DMS53 treated with DMSO at 0.1 percent for 48 hours (cell line): ENCODE data around the gene ZNF738.

Experiments
- DNase-seq: peaks from one replicate; lab custom pipeline; 2025; ENCODE audit not compliant: unreplicated experiment; lab: John Stamatoyannopoulos, UW

Gene ZNF738

GRCh38 chr19:21422244-21422643 is 63.4 kb downstream of the ZNF738 start:
- DNase-seq: no peak

- no peak for DNase-seq
Measured at GRCh38 chr19:21423057-21424041, 64.5 kb downstream of the ZNF738 start.
